Liver (tissue), 9 donors: ENCODE data around the gene NFATC4. TPM values are rescaled to one million over a fixed set of nuclear protein-coding genes. Genes with fewer than 3 reads are reported as not detected.

Source experiments
- DNase-seq: peaks from one replicate; pipeline ENCODE4 v3.0.0-alpha.2; 2017; ENCODE audit warnings: low spot score
- H3K27ac ChIP-seq, 2 donors: one replicate each; pipeline ENCODE4 v1.7.0; 2013; ENCODE audit warnings: inconsistent platforms in 2 of 2, low read length in 2 of 2, control low read depth in 1 of 2, low read depth in 1 of 2, mild to moderate bottlenecking in 1 of 2
- H3K27me3 ChIP-seq, 4 donors: one replicate each; pipeline versions ENCODE4 v1.6.1 to v1.7.0; 2013; ENCODE audit warnings: low read length in 3 of 4, inconsistent platforms in 1 of 4, mild to moderate bottlenecking in 1 of 4, moderate library complexity in 1 of 4; ENCODE audit not compliant: control insufficient read depth in 4 of 4, insufficient read depth in 4 of 4
- H3K36me3 ChIP-seq, 4 donors: one replicate each; pipeline versions ENCODE4 v1.6.1 to v1.7.0; 2013; ENCODE audit warnings: low read length in 3 of 4, mild to moderate bottlenecking in 3 of 4, low read depth in 1 of 4, moderate library complexity in 1 of 4; ENCODE audit not compliant: control insufficient read depth in 4 of 4, insufficient read depth in 3 of 4
- H3K4me1 ChIP-seq, 4 donors: one replicate each; pipeline versions ENCODE4 v1.6.1 to v1.7.0; 2013; ENCODE audit warnings: low read length in 3 of 4, mild to moderate bottlenecking in 3 of 4, moderate library complexity in 1 of 4; ENCODE audit not compliant: control insufficient read depth in 4 of 4, insufficient read depth in 4 of 4
- H3K4me3 ChIP-seq, 3 donors: one replicate each; pipeline versions ENCODE4 v1.6.1 to v1.7.0; 2013; ENCODE audit warnings: low read length in 3 of 3, control low read depth in 1 of 3, low read depth in 1 of 3, mild to moderate bottlenecking in 1 of 3
- H3K9ac ChIP-seq, 2 donors: one replicate each; pipeline ENCODE4 v1.7.0; 2013; ENCODE audit warnings: low read length in 2 of 2, mild to moderate bottlenecking in 2 of 2, moderate library complexity in 2 of 2, control low read depth in 1 of 2, low read depth in 1 of 2
- H3K9me3 ChIP-seq, 4 donors: one replicate each; pipeline versions ENCODE4 v1.6.1 to v1.7.0; 2013; ENCODE audit warnings: low read length in 3 of 4; ENCODE audit not compliant: control insufficient read depth in 4 of 4
- ATF3 ChIP-seq: IDR thresholded peaks from 2 replicates; pipeline ENCODE4 v1.6.1; 2016; ENCODE audit warnings: antibody characterized with exemption
- CTCF ChIP-seq: fragments of 150-350 bp; IDR thresholded peaks from 2 replicates; pipeline ENCODE4 v1.5.1; 2017; ENCODE audit warnings: improper control_type of control experiment, low read depth, low read length; ENCODE audit not compliant: missing input control
- EGR1 ChIP-seq, 2 donors: IDR thresholded peaks; 2 replicates each; pipeline ENCODE4 v1.6.1; 2016 to 2018; ENCODE audit warnings: antibody characterized with exemption in 2 of 2, low read depth in 2 of 2
- FOXA1 ChIP-seq: IDR thresholded peaks from 2 replicates; pipeline ENCODE4 v1.6.1; 2016; ENCODE audit warnings: antibody characterized with exemption
- FOXA2 ChIP-seq: IDR thresholded peaks from 2 replicates; pipeline ENCODE4 v1.6.1; 2016; ENCODE audit warnings: antibody characterized with exemption
- GABPA ChIP-seq, 2 donors: IDR thresholded peaks in 1 of 2; conservative IDR thresholded peaks in 1 of 2; 2 replicates each; pipeline ENCODE4 v1.6.1; 2016; ENCODE audit warnings: antibody characterized with exemption in 2 of 2, mild to moderate bottlenecking in 1 of 2, moderate library complexity in 1 of 2
- HNF4A ChIP-seq, 2 donors: conservative IDR thresholded peaks; 2 replicates each; pipeline ENCODE4 v1.6.1; 2016; ENCODE audit warnings: antibody characterized with exemption in 2 of 2, mild to moderate bottlenecking in 2 of 2
- HNF4G ChIP-seq: IDR thresholded peaks from 2 replicates; pipeline ENCODE4 v1.6.1; 2016; ENCODE audit warnings: antibody characterized with exemption
- JUND ChIP-seq, 2 donors: IDR thresholded peaks; 2 replicates each; pipeline ENCODE4 v1.6.1; 2016; ENCODE audit warnings: antibody characterized with exemption in 2 of 2
- MAX ChIP-seq: IDR thresholded peaks from 2 replicates; pipeline ENCODE4 v1.6.1; 2016; ENCODE audit warnings: antibody characterized with exemption
- NR2F2 ChIP-seq: IDR thresholded peaks from 2 replicates; pipeline ENCODE4 v1.6.1; 2016; ENCODE audit warnings: antibody characterized with exemption
- RAD21 ChIP-seq, 2 donors: IDR thresholded peaks; 2 replicates each; pipeline ENCODE4 v1.6.1; 2016; ENCODE audit warnings: antibody characterized with exemption in 2 of 2, mild to moderate bottlenecking in 2 of 2
- REST ChIP-seq: IDR thresholded peaks from 2 replicates; pipeline ENCODE4 v1.6.1; 2016; ENCODE audit warnings: antibody characterized with exemption, mild to moderate bottlenecking
- RXRA ChIP-seq, 2 donors: IDR thresholded peaks; 2 replicates each; pipeline ENCODE4 v1.6.1; 2017 to 2018; ENCODE audit warnings: antibody characterized with exemption in 2 of 2, mild to moderate bottlenecking in 1 of 2
- SP1 ChIP-seq: IDR thresholded peaks from 2 replicates; pipeline ENCODE4 v1.6.1; 2018; ENCODE audit warnings: antibody characterized with exemption, mild to moderate bottlenecking
- TAF1 ChIP-seq: conservative IDR thresholded peaks from 2 replicates; pipeline ENCODE4 v1.6.1; 2016; ENCODE audit warnings: antibody characterized with exemption, mild to moderate bottlenecking
- YY1 ChIP-seq: IDR thresholded peaks from 2 replicates; pipeline ENCODE4 v1.6.1; 2016; ENCODE audit warnings: antibody characterized with exemption, mild to moderate bottlenecking
- ZBTB33 ChIP-seq: IDR thresholded peaks from 2 replicates; pipeline ENCODE4 v1.6.1; 2016; ENCODE audit warnings: antibody characterized with exemption
- WGBS: extraction: QIAGEN DNeasy Blood & Tissue Kit; methylation state at CpG from one replicate; pipeline ENCODE4 v1.1.7; 2013; 5-methylcytosine and 5-hydroxymethylcytosine counted together
- polyA plus RNA-seq, 2 donors: library from polyadenylated mRNA; stranded (reverse) in 1 of 2; unstranded in 1 of 2; fragments of 200-250 nt in 1 of 2; fragments of >200 nt in 1 of 2; fragmentation: Nextera tagmentation in 1 of 2; extraction: Ambion mirVana in 1 of 2; gene quantifications; one replicate each; pipeline versions ENCODE4 v1.2.1 to v1.2.3, GENCODE V29; 2013 to 2015
- total RNA-seq, 2 donors: library from RNA; depleted of rRNA; stranded (reverse); fragments of >200 nt; gene quantifications; one replicate each; pipeline ENCODE4 v1.2.3, GENCODE V29; 2014
- donor health status: healthy.
- donor health status: healthy.
- donor health status: healthy.
- donor health status: healthy.
- donor health status: healthy.

NFATC4 gene
- total and polyA plus RNA-seq, 4 donors = 1.0 to 3.6 (median 1.8) TPM

DNA sequence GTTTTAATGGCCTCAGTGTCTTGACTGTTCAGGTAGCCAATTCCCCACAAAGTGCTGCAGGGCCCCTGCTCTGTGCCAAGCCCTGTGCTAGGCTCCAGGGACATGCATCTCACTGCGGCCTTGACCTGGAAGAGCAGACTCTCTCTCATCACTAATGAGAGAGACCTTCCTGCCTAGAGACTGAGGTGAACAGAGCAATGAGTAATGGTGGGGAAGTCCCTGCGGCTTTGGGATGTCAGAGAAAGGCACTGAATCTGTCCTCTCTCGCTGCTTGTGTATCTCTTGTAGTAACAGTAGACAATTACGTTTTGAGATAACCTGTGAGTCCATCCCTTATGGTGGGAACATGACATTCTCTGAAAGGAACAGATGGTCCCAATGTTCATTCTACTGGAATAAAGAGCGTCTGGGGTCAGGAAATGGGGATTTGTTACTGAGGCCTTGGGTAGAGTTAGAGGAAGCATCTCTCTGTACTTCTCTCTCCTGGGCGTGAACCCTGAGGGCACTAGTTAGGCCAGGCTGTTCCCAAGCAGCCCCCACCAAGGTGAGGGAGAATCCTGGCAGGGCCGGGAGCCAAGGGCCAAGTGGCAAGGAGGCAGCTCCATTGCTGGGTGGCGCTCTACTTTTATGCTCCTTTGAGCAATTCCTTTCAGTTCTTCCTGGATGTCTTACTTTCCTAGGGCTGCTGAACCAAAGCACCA is 13.5 kb downstream of the NFATC4 start:
- 92% methylated on average over 8 of the region's 8 CpGs for WGBS
- no peak for DNase-seq
- H3K9ac ChIP-seq = no peak overlapping the region
- no peaks in the 10 kb centered on the region for H3K36me3 ChIP-seq
- H3K9me3 ChIP-seq = no peaks in the 10 kb centered on the region
- TF ChIP-seq EGR1 (IDR thresholded peaks at IDR 0.05; ENCODE audit: low read depth in 2 of 2) (no peak), RAD21 (IDR thresholded peaks at IDR 0.05) (no peak), FOXA2 (no peak), CTCF (no peak), RXRA (IDR thresholded peaks at IDR 0.05) (no peak), JUND (IDR thresholded peaks at IDR 0.05) (no peak), TAF1 (no peak), MAX (no peak), YY1 (no peak), SP1 (no peak), ZBTB33 (no peak), NR2F2 (no peak), GABPA (IDR thresholded peaks at IDR 0.05 in 1 of 2, conservative IDR thresholded peaks at IDR 0.05 in 1 of 2) (no peak), FOXA1 (no peak), HNF4G (no peak), ATF3 (no peak), HNF4A (conservative IDR thresholded peaks at IDR 0.05) (no peak), REST (no peak)
- peaks cover 0 to 2% (median under 1%) of the 10 kb centered on the region in 4 donors for H3K4me1 ChIP-seq
- H3K4me3 ChIP-seq = no peak overlapping the region
- H3K27me3 ChIP-seq = no peaks in the 10 kb centered on the region
- no peak overlapping the region for H3K27ac ChIP-seq
